AG10803 (cell line): ENCODE data around the gene CRY2.
"Not testable (repeated sequence)": the region's sequence is repeated elsewhere in the genome, so short reads cannot be mapped to it uniquely, and the experiment has no call there.

ENCODE experiments used
- DNase-seq: peaks from one replicate; pipeline ENCODE4 v3.0.0; 2010; ENCODE audit warnings: low read depth
- H3K4me3 ChIP-seq: 2 replicates; pipeline ENCODE4 v1.5.1; 2011; ENCODE audit warnings: mild to moderate bottlenecking, low read length, control low read depth
- TF ChIP-seq, protein P1 (sequence below): conservative IDR thresholded peaks from 2 replicates; pipeline ENCODE4 v1.5.1; 2011; ENCODE audit warnings: mild to moderate bottlenecking, low read length, control low read depth, inconsistent platforms

CRY2 gene

DNA sequence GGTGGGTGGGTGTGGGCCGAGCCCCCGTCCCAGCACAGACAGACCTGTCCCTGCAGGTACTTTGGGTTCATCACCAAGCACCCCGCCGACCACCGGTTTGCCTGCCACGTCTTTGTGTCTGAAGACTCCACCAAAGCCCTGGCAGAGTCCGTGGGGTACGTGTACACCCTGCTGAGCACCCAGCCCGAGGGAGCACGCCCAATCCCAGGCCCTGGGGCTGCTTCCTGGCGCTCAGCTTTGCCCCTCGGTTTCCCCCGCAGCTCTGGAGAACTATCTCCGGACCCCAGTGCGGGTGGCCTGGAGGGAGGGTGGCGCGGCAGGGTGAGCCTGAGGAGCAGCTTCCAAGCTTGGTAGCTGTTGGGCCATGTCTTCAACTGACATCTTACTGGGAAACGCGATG is 57.8 kb downstream of the CRY2 start:
- TF ChIP-seq, protein P1, sequence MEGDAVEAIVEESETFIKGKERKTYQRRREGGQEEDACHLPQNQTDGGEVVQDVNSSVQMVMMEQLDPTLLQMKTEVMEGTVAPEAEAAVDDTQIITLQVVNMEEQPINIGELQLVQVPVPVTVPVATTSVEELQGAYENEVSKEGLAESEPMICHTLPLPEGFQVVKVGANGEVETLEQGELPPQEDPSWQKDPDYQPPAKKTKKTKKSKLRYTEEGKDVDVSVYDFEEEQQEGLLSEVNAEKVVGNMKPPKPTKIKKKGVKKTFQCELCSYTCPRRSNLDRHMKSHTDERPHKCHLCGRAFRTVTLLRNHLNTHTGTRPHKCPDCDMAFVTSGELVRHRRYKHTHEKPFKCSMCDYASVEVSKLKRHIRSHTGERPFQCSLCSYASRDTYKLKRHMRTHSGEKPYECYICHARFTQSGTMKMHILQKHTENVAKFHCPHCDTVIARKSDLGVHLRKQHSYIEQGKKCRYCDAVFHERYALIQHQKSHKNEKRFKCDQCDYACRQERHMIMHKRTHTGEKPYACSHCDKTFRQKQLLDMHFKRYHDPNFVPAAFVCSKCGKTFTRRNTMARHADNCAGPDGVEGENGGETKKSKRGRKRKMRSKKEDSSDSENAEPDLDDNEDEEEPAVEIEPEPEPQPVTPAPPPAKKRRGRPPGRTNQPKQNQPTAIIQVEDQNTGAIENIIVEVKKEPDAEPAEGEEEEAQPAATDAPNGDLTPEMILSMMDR: no peak
- DNase-seq: no peak
- H3K4me3 ChIP-seq: no peak overlapping the region

DNA sequence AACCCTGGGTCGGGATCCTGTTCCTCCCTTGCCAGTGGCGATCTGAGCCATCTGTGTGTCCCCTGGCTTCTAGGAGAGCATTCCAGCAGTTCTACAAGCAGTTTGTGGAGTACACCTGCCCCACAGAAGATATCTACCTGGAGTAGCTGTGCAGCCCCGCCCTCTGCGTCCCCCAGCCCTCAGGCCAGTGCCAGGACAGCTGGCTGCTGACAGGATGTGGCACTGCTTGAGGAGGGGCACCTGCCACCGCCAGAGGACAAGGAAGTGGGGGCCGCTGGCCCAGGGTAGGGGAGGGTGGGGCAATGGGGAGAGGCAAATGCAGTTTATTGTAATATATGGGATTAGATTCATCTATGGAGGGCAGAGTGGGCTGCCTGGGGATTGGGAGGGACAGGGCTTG is 58.3 kb downstream of the CRY2 start:
- H3K4me3 ChIP-seq, DNase-seq: not testable (repeated sequence)

DNA sequence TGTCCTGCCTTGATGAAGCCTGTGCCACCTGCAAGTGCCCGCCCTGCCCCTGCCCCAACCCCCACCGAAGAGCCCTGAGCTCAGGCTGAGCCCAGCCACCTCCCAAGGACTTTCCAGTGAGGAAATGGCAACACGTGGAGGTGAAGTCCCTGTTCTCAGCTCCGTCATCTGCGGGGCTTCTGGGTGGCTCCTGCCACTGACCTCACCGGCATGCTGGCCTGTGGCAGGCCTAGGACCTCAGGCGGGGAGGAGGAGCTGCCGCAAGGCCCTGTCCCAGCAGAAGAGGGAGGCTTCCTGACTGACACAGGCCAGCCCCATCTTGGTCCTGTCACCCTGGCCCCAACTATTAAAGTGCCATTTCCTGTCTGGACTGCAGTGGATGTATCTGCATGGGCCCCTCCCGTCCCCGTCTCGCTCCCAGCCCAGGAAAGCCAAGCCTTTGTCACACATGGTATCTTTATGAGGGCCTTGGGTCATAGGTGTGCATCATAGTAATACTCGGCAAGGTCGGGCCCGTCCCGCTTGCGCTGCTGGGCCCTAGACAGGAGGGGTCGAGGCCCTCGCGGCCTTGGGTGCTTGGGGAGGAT is 58.9 kb downstream of the CRY2 start:
- no peak overlapping the region for H3K4me3 ChIP-seq
- TF ChIP-seq, protein P1: no peak
- no peak for DNase-seq

DNA sequence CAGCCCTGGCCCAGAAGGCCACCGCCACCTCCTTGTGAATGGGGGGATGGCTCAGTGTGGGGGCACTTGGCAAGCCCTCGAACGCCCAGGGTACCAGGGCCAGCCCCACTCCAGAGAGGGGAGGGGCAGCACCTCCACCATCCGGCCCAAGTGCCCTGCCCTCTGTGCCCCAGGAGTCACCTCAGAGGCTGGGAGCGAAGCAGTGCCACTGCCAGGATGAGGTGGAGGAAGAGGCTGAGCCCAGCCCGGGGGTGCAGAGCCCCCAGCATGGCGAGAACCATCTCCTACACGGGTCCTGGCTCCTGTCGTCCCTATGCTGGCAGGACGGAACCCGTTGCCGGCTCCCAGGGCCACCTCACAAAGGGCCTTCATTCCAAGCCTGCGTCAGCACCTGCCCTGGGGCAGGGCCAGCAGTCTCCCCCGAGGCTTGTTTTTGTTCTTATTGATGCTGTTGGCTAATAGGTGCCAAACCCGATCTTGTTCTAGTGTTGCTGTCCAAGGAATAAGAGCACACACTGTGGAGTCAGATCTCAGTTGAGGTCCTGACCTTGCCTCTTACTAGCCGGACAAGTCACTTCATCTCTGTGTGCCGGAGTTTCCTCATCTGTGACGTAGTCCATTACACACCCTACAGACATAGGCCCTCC is 59.8 kb downstream of the CRY2 start, which contains the start of gene FREY1:
Gene FREY1 (minus strand): TSS at position 307 of the 647 bp plus-strand sequence. CDS start 26 bp downstream, at position 281.
- no peak for DNase-seq
- TF ChIP-seq, protein P1: no peak

DNA sequence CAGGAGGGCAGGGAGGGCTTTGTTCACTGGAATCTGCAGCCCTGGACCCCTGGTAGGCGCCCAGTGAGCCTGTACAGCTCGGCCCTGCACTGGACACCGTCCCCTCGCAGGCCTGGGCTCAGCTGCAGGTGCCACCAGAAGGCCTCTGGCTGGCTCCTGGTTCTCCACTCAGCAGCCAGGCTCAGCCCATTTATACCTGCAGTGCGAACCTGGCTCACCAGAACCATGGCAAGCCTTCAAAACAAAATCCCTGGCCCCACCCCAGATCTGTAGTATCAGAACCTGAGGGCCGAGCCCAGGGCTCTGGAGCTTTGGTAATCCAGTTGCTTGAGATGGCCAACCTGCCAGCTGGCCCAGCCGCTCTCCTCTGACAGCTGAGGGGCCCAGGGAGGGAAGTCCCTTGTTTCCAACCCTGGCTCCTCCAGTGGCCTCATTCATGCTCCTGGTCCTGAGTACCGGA is 60.7 kb downstream of the CRY2 start:
- no peak for DNase-seq

More for the DNA sequence above, 59.8 kb downstream of the CRY2 start, which contains the start of gene FREY1:
- H3K4me3 ChIP-seq: no peak within 1 kb of the TSS

DNA sequence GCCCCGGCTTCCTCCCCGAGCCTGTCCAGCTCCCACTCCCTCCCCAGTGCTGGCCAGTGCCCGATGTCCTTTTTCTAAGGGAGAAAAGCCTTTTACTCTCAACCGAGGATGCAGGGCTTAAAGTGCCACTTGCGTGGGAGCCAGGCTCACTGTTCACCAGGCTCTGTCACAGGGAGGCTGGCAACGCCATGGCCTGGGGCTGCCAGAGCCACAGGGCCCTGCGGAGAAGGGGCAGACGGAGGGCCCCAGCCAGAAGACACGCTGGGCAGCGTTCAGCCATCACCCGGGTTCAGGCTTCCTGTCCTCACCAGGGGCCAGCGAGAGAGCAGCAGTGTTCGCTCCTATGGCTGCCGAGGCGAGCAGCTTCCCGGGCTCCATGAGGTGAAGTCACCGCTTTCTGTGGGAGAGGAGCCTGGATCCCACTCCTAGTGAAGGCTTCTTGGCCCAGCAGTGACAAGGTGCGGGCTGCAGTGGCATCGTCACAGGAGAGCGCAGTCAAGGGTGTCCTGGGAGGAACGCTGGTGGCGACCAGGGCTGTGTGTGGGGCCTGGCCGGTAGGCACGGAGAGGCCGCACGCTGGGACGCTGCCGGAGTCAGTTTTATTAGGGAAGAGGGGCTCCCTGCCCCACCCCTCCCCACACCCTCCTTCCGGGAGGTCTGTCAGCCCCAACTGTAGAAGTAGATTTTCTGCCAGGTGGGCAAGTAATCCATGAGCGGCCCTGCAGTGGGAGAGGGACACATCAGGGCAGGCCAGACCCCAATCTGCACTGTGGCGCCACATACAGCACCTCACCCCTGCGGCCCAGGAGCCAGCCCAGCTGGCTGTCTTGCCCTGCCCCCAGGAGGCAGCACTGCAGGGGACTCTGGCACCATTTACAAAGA is 62.6 kb downstream of the CRY2 start:
- TF ChIP-seq, protein P1: no peak
- DNase-seq: no peak
- no peak overlapping the region for H3K4me3 ChIP-seq

More for the DNA sequence above, 60.7 kb downstream of the CRY2 start:
- TF ChIP-seq, protein P1: no peak
- no peak overlapping the region for H3K4me3 ChIP-seq

DNA sequence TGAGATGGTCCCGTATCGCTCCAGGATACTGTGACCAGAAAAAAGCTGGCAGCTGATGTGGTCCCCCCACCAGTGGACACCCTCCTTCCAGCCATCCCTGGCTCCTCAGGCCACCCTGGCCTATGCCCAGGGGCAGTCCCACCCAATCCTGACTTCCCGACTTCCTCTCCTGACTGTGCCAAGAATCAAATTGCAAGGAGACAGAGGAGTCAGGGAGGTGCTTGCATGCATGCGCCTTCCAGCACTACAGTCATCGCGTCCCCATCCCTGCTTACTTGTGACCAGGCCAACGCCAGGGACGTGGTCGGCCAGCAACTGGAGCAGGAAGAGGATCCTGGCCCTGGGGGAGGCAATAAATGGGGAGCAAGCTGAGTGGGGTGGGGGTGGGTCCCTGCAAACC is 63.3 kb downstream of the CRY2 start:
- no peak overlapping the region for H3K4me3 ChIP-seq
- DNase-seq: no peak
- TF ChIP-seq, protein P1: no peak
